HEK293T (cell line): Measurements from ENCODE around the gene NGB.

ENCODE experiments used
- FOXA1 ChIP-seq: fragments of 450-650 bp; IDR thresholded peaks from 2 replicates; pipeline ENCODE4 v1.6.1; 2016; ENCODE audit warnings: mild to moderate bottlenecking
- FOXK2 ChIP-seq: fragments of 450-650 bp; IDR thresholded peaks from 2 replicates; pipeline ENCODE4 v1.6.1; 2016; ENCODE audit warnings: mild to moderate bottlenecking
- SP1 ChIP-seq: fragments of 450-650 bp; IDR thresholded peaks from 2 replicates; pipeline ENCODE4 v1.6.1; 2017
- TF ChIP-seq, protein P1 (sequence below): fragments of 450-650 bp; IDR thresholded peaks from 2 replicates; pipeline ENCODE4 v1.6.1; 2016

DNA sequence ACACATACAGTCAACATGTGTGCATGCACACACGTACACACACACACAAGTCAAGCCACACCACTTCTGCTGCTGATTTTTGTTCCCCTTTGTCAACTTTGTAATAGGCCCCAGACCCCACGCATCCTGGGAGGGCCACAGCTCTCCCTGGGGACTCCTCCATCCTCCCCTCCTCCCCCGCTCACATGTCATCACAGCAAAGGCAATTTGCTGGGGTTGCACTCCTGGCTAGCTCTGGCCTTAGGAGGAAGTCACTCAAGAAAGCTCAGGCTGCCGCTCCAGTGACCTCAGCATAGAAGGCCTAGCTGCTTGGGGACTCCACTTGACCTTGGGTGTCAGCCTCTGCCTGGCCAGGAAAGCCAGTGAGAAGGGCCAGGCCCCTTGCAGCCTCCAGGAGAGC lies 27.2 kb downstream of the NGB start:
- TF ChIP-seq, protein P1, sequence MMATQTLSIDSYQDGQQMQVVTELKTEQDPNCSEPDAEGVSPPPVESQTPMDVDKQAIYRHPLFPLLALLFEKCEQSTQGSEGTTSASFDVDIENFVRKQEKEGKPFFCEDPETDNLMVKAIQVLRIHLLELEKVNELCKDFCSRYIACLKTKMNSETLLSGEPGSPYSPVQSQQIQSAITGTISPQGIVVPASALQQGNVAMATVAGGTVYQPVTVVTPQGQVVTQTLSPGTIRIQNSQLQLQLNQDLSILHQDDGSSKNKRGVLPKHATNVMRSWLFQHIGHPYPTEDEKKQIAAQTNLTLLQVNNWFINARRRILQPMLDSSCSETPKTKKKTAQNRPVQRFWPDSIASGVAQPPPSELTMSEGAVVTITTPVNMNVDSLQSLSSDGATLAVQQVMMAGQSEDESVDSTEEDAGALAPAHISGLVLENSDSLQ = no peak
- TF ChIP-seq FOXA1 = no peak
- TF ChIP-seq SP1 = no peak
- no peak for TF ChIP-seq FOXK2
